ENCODE data around the gene SUPT20HL2.

GRCh38 chrX:24332878-24333277 is 19.0 kb upstream of the SUPT20HL2 start:
- TF ChIP-seq EZH2 (IDR thresholded peaks at IDR 0.05; ENCODE audit: low read depth, low read length, severe bottlenecking) = no peak
- no peak for TF ChIP-seq EGR1 (IDR thresholded peaks at IDR 0.05; ENCODE audit: borderline replicate concordance, low read depth, low read length)
- no peak for TF ChIP-seq PHF8 (conservative IDR thresholded peaks at IDR 0.05; ENCODE audit: low read depth, low read length)
- TF ChIP-seq TAF1 (IDR thresholded peaks at IDR 0.05; ENCODE audit: low read depth, low read length) = no peak
- TF ChIP-seq, protein P1, sequence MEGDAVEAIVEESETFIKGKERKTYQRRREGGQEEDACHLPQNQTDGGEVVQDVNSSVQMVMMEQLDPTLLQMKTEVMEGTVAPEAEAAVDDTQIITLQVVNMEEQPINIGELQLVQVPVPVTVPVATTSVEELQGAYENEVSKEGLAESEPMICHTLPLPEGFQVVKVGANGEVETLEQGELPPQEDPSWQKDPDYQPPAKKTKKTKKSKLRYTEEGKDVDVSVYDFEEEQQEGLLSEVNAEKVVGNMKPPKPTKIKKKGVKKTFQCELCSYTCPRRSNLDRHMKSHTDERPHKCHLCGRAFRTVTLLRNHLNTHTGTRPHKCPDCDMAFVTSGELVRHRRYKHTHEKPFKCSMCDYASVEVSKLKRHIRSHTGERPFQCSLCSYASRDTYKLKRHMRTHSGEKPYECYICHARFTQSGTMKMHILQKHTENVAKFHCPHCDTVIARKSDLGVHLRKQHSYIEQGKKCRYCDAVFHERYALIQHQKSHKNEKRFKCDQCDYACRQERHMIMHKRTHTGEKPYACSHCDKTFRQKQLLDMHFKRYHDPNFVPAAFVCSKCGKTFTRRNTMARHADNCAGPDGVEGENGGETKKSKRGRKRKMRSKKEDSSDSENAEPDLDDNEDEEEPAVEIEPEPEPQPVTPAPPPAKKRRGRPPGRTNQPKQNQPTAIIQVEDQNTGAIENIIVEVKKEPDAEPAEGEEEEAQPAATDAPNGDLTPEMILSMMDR (IDR thresholded peaks at IDR 0.05; ENCODE audit: control extremely low read depth in 1 of 3, insufficient read depth in 1 of 3, low read depth in 1 of 3, low read length in 3 of 3) = no peak
- no peak for TF ChIP-seq POLR2A (IDR thresholded peaks at IDR 0.05; ENCODE audit: control extremely low read depth in 1 of 2, low read depth in 2 of 2, low read length in 2 of 2)
- TF ChIP-seq ASH2L (IDR thresholded peaks at IDR 0.05; ENCODE audit: low read length) = no peak
